ENCODE measurements around the gene ARHGEF40. TPM values are rescaled to one million over a fixed set of nuclear protein-coding genes. Genes with fewer than 3 reads are reported as not detected.

The ARHGEF40 gene
- 1.6 TPM for polyA plus RNA-seq (2012; ENCODE audit: insufficient read depth, insufficient read length)

DNA sequence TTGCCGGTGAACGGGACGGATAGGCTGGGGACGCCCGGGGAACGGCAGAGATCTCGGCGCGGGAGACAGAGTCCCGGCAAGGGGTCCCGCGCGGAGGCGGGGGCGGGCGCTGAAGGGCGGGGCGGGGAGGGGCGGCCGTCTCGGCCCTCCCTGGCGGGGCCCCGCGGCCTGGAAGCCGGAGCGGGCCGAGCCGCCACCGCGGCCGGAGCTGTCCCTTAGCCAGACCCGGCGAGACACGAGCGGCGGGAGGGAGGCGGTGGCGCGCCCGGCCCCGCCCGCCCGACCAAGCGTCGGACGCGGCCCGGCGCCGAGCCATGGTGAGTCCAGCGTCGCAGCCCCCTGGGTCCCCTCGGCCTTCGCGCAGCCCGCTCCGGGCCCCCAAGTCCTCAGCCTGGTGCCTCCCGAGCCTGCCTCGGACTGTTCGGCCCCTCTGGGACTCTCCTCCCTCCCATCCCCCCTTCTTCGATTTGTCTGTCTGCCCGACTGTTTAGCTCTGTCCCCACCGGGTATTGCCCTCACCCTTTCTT is at the start of gene ARHGEF40:
TSS of gene ARHGEF40 (plus strand) at position 222 of the 527 bp plus-strand sequence. CDS start at position 315, 93 bp downstream.
- DNase-seq (ENCODE audit: low read depth, low spot score), result no peak
- H3K4me3 ChIP-seq (ENCODE audit: low read length), result peak within 1 kb of the TSS; percentile 35

DNA sequence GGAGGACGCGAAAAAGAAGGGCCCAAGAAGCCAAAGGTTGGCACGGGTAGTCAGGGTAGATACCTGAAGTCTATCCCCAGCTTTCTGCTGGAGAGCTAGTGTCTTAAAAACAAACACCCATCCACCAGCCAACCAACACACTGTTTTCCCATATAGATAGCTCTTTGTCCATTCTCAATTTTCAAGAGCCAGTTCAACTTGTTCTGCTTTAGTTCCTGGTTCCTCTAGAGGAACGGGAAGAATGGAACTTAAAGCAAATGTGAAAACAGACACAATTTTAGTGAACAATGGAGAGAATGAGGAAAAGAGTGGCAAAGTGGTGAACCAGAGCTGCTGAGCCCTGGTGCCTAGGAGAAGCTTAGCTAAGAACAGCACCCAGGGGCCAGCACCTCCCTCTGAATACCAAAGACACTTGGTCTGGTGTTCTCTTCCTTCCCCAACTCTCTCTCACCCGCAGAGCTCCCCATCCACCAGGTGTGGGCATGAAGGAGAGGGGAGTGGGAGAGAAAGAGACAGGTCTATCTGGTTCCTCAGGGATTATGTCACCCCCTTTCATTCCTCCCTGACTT is 49.0 kb upstream of the ARHGEF40 start:
- no peak for DNase-seq (ENCODE audit: low read depth, low spot score)
- H3K4me3 ChIP-seq (ENCODE audit: low read length), result no peak overlapping the region

DNA sequence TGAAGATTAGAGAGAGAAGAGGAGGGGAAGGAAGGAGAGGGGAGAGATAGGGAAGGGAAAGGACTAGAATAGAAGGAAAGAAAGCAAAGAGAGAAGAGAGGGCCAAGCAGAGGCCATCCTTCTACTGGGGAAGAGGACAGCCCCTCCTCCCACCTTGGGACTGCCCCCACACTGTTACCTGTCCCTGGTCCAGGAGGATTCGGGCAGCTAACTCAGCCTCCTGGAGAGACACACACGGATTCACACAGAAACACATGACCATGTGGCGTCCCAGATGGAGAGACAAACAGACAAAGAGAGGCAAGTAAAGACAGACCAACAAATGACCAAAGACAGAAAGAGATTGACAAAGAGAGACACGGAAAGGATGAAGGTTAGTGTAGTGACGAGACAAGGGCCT is 47.4 kb upstream of the ARHGEF40 start:
- no peak overlapping the region for H3K4me3 ChIP-seq (ENCODE audit: low read length)
- DNase-seq (ENCODE audit: low read depth, low spot score), result no peak

DNA sequence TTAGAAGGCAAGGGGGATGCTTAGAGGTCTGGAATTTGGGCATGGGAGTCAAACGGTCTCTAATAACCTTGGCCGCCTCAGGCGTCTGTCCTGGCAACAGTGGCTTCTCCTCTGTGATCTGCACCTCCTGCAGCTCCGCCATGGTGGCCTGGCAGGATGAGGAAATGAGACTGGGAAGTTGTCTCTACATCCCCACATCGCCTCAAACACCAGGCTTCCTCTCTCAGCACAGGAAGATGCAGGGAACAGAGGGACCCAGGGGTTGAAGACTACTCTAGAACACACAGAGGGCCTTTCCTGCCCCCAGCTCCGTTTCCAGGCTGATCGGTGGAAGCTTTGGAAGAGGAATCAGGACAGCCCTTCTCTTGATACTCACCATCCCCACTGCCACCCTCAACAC is 46.9 kb upstream of the ARHGEF40 start:
- no peak for DNase-seq (ENCODE audit: low read depth, low spot score)
- no peak overlapping the region for H3K4me3 ChIP-seq (ENCODE audit: low read length)

DNA sequence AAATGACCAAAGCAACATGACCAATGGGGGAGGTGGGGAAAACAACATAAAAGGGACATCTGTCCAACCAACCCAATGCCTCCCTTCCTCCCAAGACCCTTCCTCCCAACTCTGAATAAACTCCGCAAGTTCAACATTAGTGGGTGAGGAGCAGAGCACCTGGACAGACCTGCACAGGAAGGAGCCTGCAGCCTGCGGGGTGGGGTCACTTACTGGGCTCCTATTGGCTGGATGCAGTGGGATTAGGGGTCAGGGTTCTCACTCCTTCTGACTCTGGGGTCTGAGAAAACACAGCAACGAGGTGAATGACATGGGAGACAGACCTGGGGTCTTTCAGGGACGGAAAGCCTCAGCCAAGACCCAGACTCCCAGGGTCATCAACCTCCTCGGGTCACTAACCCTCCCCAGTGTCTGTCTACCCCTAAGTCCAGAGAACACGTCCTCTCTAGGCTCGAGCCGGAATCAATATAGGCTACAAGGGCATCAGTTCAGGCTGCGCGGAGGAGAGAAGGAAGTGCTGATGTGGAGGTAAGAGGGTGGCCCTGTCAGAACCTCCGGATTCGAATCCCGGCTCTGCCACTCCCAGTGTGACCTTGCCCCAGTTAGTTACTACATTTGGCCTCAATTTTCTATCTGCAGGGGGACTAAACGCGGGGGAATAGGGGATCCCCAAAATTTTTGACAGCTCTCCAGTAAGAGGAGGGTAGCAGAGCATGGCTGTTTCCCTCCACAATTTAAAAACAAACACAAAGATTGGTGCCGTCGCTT is 46.1 kb upstream of the ARHGEF40 start:
- DNase-seq (ENCODE audit: low read depth, low spot score), result no peak

DNA sequence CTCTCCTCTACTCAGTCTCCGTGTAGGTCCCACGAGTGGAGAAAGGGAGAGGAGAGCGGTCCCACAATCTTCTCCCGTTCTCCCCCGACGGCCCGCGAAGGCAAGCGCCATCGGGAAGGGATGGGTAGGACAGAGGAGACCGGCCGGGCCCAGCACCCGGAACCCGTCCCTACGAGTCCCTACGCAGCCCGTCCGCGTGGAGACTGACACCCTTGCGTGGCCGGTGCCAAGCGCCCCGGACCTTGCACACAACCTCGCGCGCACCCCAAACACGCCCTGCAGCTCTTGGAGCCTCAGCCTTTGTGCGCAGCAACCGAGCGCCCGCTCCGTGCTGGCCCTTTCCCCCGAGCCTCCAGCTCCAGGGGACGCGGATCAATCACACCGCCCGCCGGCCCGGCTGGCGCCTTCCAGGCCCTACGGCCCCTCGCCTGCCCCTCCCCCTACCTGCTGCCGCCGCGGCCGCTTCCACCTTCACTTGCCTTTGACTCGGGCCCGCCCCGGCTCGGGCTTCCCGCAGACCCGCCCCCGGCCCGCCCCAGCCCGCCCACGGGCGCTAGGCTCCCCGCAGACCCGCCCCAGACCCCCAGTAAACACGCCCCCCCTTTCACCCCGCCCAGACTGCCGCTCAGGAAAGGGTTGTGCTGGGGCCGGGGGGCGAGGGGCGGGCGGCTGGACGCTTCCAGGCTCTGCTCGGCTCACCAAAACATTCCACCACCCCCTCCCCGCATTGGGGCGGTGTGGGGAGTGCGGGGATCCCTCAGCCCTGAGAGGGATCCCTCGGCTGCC is 45.3 kb upstream of the ARHGEF40 start, which contains the start of gene NDRG2:
TSS of gene NDRG2 (minus strand) at position 477 of the 786 bp plus-strand sequence. CDS start 1,746 bp downstream, outside the sequence.
- H3K4me3 ChIP-seq (ENCODE audit: low read length), result peak within 1 kb of the TSS; percentile 69
- peak; percentile 44 for DNase-seq (ENCODE audit: low read depth, low spot score)

More for the DNA sequence above, 46.1 kb upstream of the ARHGEF40 start:
- H3K4me3 ChIP-seq (ENCODE audit: low read length), result peak overlapping the region; percentile 69

DNA sequence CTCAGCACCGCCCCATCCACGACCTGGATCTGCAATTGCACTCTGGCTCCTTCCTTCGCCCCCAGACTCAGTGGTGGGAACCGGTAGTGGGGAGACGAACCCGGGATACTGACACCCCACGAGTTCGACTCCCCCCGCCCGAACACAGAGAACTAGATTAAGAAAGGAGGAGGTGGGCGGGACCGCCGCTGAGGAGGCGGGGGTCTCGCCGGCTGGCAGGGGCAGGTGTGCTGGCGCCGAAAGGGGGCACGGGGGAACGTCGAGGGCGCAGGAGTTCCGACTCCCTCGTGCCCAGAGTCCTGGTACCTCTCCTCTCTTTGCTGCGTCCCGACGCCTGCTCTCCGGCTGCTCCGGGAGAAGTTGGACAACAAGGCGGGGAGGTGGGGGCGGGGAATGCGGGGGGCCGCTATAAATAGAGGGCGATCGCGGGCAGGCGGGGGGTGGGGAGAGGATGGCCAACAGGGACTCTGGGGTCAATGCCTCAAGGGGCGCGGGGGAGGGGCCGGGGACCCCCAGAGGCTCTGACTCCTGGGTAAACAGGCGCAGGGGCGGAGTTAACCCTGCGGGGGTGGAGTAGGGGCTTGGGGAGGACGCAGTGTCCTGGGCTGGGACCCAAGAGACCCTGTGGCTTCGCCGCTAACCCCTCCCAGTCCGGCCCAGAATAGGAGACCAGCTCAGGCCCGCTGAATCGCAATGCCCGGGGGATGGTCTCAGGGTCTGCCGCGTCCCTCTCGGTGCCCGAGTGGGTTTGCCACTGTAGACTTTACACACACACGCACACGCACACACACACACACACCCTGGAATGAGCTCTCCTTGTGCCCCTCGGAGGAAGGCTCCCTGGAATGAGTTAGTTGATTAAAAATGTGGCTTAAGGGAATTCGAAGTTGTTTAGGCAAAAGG is 44.5 kb upstream of the ARHGEF40 start:
- H3K4me3 ChIP-seq (ENCODE audit: low read length), result peak overlapping the region; percentile 69
- no peak for DNase-seq (ENCODE audit: low read depth, low spot score)

DNA sequence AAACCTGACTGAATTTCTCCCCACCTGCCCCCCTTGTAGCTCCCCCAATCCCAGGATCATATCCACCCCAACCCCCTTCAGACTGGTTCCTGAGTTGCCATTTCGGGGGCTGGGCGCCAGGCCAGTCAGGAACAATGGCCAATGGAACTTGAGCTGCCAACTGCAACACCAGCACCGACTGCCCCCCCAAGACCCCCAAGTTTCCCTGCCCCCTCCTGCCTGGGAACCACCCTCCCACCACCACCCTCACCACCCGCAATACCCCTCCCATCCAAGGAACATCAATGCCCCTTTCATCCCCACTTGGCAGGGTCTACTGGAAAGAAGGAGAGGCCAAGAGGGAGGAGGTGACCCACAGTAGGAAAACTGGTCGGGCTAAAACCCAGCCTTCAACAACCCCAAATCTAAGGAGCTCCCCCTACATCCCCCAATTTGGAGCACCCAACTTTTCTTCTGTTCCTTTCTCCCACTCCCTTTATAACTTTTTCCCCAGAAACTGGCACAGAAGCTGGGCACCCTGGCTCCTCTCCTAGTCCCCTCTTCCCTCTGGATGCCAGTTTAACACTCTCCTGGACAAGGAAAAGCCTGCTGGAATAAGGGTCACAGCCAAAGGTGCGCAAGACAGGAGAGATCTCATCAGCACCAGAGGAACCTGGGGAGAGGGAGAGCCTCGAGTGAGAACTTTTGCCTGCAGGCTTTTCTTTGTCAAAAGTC is 43.7 kb upstream of the ARHGEF40 start:
- H3K4me3 ChIP-seq (ENCODE audit: low read length), result no peak overlapping the region

DNA sequence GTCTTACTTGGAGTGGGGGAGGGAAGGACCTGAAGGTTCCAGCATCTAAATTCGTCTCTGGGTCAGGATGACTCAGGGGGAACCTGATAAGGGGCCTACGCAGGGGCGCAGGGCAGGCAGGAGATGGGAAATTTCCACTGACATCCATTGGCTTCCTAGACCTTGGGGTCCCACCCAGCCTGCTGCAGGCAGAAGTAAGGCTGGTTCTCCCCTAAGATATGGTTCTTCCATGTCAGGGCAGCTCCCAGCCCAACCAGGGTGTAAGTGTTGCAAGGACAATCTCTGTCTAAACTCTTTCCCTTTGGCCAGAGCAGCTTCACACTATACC is 43.2 kb upstream of the ARHGEF40 start:
- no peak overlapping the region for H3K4me3 ChIP-seq (ENCODE audit: low read length)
- DNase-seq (ENCODE audit: low read depth, low spot score), result no peak

More for the DNA sequence above, 43.7 kb upstream of the ARHGEF40 start:
- no peak for DNase-seq (ENCODE audit: low read depth, low spot score)

DNA sequence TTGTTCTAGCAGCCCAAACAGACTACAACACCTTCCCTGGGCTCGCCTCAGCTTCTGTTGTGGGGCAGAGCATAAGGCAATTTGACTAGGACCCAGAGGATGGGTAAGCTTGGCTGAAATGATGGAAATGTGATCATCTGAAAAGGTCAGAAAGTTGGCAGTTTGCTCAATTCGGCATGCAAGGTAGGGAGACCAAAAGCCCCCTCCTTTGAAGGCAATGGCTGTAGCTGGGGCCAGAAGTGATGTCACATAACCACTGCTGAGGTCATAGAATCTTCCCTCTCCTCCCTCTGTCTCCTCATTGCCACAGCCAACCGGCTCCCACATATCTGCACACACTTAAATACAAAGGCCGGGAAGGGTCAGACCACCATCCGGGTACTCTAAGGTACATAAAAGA is 40.2 kb upstream of the ARHGEF40 start, which contains the start of gene TPPP2:
TSS of gene TPPP2 (plus strand) at position 301 of the 400 bp plus-strand sequence. CDS start 365 bp downstream, outside the sequence.
- no peak within 1 kb of the TSS for H3K4me3 ChIP-seq (ENCODE audit: low read length)
- no peak for DNase-seq (ENCODE audit: low read depth, low spot score)

DNA sequence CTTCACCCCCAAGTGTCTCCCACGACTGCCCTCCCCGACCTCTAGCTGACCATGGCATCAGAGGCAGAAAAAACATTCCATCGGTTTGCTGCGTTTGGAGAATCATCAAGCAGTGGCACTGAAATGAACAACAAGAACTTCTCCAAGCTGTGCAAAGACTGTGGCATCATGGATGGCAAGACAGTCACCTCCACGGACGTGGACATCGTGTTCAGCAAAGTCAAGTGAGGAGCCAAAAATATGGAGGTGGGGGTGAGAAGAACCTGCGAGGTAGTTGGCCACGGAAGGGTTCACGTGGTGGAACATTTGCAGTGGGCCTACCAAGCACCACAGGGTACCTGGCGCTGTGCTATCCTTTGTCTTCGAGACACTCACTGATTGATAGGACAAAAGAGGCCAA is 39.6 kb upstream of the ARHGEF40 start:
- no peak for DNase-seq (ENCODE audit: low read depth, low spot score)
- H3K4me3 ChIP-seq (ENCODE audit: low read length), result no peak overlapping the region

DNA sequence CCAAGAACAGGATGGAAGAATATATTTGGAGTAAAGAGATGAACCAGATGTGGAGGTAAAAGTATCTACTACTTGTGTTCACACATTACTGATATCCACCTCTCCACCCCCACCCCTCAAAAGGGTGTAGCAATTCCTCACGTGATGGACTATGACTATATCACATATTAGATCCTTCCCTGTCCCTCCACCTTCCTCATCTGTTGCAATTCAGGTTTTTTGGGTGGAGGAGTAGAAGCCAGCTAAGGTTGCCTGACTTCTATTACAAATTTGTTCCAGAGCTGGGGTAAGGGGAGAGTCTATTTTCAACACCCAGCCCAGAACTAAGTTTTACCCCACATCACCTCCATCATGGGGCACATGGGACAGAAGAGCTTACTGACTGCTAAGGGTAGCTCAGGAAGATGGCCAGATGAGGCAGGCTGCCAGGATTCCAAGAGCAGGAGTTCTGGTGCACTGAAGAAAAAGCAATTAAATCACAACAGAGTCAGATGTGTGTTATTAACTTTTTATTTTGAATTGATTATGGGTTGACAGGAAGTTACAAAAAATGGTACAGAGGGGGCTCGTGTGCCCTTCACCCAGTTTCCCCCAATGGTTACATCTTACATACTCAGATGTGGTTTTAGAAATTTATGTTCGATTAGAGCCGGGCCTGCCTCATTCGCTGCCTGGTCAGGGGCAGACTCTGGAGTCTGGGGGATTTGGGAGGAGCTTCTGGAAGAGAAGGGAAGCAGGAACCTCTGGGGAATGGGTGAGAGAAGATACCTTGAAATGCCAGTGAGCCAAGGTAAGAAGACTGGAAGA is 37.6 kb upstream of the ARHGEF40 start:
- no peak overlapping the region for H3K4me3 ChIP-seq (ENCODE audit: low read length)
- no peak for DNase-seq (ENCODE audit: low read depth, low spot score)

DNA sequence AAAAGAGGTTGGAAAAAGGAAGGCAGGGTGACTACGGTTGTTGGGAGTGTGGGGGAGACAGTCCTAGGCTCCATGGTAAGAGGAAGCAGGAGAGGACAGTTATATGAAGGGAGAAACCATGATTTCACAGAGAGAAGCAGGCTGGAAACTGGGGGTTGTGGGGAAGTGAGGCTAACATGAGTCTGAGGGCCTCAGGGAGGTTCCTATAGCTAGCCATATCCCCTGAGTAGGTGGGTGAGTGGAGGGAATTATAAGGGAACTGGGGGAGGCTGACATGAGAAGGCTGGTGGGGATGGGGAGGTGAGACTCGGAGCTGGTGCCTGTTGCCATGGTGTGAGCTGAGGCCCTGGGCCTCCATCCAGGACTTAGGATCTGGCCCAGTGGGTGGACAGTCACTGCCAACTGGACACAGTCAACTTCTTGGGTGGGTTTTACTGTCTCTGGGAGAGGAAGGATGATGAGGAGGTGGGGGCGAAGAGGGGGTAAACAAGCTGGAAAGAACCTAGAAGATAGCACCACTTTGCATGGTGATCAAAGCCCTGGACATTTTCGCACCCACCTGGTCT is 36.9 kb upstream of the ARHGEF40 start:
- no peak overlapping the region for H3K4me3 ChIP-seq (ENCODE audit: low read length)
- no peak for DNase-seq (ENCODE audit: low read depth, low spot score)

DNA sequence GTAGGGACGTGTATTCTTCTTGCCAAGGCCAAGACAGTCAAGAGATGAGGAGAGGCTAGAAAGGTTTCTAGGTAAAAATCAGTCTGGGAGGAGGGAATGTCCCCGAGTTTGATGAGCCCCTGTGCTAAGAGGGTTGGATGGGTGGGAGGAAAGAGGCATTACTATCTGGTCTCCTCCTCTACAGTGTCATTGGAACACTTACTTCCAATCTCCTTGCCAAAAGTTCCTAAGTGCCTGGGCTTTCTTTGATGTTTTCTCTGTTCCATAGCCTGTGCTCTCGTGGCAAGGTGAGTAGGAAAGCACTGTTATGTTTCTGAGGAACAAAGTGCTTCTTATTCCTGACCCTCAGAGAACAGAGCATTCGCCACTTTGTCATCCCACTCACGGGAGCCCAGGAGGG is 35.4 kb upstream of the ARHGEF40 start, which contains the start of gene RNASE13:
TSS of gene RNASE13 (minus strand) at position 101 of the 400 bp plus-strand sequence. CDS start 519 bp downstream, outside the sequence.
- no peak for DNase-seq (ENCODE audit: low read depth, low spot score)
- H3K4me3 ChIP-seq (ENCODE audit: low read length), result no peak within 1 kb of the TSS

DNA sequence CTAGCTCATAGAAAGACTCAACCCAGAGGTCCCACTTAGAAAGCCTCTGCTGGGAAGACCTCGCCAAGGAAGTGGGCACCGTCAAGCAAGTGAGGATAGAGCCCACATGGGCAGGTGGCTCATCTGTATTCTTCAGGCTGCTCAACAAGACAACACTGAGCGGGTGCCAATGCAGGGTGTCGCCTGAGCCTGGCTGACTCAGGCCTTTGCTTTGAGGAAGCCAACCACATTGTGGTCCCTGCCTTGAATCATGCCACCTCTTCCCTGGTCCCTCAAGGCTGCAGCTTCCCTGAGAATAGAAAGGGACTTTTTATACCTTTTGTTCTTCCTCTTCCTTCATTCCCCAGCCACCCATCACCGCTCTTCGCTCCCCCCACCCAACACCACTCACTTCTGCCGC is 33.4 kb upstream of the ARHGEF40 start:
- no peak for DNase-seq (ENCODE audit: low read depth, low spot score)
- no peak overlapping the region for H3K4me3 ChIP-seq (ENCODE audit: low read length)

DNA sequence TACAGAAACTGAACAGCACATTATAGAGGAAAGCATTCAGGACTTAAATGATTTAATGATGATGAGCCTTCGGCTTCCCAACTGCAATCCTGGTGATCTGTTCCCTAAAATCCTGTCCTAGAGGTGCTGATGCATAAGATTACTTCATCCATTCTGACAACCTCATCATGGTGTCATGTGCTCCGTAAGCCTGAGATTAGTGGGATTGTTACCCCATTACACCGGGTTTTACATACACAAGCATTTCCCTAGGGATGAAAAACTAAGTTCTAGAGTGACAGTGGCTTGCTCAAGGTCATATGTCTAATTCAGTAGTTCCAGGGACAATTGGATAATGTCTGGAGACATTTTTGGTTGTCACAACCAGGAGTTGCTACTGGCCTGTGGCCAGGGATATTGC is 32.9 kb upstream of the ARHGEF40 start:
- DNase-seq (ENCODE audit: low read depth, low spot score), result no peak
- H3K4me3 ChIP-seq (ENCODE audit: low read length), result no peak overlapping the region

Data from Jurkat, Clone E6-1 (cell line).